Umbilical cord (tissue), 2 donors: ENCODE results near the gene HIVEP2. TPM values are rescaled to one million over a fixed set of nuclear protein-coding genes. Genes with fewer than 3 reads are reported as not detected.

Experiments
- DNase-seq: peaks from one replicate; pipeline ENCODE4 v3.0.0-alpha.2; 2015; ENCODE audit warnings: low spot score
- total RNA-seq: library from RNA; depleted of rRNA; stranded (reverse); fragments of >200 nt; gene quantifications from one replicate; pipeline ENCODE4 v1.2.3, GENCODE V29; 2014; ENCODE audit warnings: low replicate concordance; ENCODE audit not compliant: insufficient read depth

HIVEP2 gene
- total RNA-seq, 1 donor from 2014 or later = 8.4 TPM

DNA sequence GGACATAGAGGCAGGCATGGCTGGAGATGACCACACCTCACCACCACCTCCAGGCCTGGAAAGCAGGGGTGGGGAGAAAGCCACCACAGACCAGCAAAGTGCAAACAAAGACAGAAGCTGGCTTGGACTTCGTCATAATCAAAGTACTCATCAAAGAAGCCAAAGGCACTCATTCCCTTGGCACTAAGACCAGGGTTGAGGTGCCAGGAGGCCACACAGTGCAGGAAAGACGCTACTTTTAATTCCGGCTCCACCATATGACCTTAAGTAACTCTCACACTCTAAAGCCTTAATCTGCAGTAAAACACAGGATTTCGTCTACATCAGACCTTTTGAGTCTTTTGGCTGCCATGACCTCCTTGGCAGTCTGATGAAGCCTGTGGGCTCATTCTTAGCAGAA is 123.1 kb downstream of the HIVEP2 start:
- no peak for DNase-seq

DNA sequence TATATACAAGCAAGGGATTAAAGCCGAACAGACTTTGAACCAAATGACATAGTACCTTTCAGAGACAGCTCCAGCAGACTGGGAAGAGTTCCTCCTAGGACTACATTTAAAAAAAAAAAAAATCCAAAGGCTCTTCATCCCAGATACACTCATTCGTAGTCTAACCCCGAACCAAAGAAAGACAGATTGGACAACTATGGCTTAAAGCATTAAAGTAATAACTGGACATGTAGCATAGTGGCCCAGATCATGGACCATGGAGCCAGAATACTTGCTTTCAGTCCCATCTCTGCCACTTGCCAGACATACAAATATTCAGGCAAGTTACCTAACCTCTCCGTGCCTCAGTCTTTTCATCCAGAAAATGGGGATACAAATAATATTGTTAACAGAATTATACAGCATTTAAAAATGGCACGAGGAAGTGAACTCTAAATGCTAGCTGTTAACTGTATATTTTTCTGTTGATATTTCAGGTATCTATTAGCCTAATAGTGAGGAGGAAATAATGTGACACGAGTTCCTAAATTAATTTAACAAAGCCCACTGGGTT is 123.7 kb downstream of the HIVEP2 start:
- DNase-seq = no peak

DNA sequence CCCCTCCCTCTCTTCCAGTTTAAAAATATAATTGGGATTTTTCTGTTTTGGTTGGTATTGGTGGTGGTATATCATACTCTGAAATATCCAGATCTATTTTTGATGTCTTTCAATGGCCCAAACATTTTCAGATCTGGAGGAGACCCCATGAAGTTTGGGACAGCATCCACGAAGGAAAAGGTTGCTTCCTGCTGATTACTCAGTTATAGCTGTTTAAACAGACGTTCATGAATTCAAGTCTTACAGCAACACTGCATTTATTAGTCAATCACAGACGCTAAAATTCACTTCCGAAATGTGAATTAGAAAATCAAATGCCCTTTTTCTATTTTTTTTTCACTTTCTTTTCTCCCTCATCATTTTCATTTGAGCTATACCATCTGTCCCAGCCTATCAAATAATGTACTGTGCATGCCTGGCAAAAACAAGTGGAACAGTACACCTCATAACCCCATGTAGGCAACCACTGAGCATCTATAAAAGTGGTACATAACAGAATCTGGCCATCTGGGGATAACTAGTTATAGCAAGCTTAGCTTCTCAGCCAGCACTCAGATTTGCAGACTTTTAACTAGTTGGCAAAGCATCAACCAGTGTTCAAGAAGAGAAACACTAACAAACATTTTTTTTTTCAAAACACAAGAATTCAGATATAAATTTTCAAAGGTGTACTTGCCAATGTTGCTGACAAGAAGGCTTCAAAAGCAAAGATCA is 124.5 kb downstream of the HIVEP2 start:
- DNase-seq = no peak

DNA sequence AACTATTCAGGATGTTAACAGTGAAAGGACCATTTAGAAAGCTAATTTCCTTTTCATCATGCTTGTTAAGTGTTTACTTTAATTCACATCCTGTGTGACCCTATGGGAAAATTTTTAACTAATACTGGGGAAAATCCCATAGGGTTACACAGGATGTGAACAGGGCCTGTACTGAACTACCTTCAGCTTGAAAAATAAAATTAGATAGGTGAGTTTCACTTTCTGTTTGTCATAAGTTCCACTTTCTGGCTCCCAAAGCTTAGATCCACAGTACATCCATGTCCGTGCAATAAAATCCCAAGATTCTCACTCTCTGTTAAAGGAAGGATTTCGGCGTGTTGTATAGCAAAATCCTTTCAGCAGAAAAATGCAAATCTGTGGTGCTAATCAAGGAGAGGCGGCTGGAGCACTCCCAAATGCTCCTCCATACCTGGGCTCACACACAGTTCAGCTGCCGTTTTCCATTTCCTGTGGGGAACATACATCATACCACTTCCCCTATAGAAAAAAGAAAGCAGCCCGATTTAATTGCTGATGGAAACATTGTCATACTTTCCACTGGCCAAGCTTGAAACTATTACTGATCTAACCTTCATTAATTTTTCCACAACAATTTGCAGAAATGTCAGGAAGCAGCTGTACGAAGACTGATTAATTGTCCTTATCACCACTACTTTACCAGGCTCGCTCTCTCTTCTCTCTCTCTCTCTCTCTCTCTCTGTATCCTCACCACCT is 125.2 kb downstream of the HIVEP2 start:
- peak; percentile 38 for DNase-seq

DNA sequence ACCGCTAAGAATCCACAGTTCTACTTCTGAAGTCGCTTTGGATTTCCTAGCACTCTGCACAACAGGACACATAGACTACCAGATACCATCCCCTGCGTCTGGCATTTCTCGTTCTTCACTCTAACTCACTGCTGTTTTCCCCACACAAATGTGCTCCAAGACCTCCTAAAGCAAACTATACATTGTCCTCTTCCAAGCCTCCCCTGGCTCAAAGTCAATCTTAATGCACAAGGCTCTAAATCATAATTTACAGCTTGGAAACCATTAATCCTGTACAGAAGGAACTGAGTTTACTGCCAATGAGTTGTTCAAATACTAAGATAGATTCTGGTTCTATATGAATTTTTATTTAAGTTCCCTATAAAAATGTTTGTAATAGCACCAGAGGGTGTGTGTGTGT is 128.5 kb downstream of the HIVEP2 start:
- no peak for DNase-seq

DNA sequence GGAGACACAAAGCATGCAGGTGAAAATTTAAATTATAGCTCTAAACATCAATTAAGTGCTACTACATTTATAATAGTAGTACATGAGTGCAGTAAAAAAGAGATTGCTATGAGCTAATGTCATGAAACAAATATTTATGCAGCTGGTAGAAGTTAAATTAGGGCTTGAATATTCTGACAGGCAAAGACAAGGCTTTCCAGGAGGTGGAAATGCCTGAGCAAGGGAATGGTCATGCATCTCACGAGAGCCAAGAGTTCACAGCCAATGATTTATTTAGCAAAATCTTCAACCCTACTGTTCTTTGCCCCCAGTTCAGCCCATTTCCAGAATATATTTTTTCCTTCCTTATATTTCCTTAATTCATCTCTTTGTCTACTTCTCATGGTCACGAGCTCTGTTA is 128.9 kb downstream of the HIVEP2 start:
- no peak for DNase-seq

DNA sequence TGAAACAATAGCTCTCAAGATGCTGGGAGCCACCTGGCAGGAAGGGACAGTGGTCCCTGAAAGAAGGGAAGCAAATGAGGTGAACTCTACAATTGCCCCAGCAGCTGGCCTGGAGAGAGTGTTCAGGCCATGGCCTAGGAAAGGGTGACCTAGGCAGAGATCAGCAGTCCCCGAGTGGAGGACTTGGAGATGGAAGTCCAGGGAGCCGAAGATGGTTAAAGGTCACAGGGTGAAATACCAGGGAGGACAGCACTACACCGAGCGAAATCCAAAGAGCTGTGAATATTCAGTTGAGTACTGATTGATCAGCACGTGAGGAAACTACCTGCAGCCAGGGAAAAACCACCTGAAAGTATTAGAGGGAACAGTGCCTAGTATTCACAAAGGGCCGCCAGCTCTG is 133.1 kb downstream of the HIVEP2 start:
- no peak for DNase-seq

DNA sequence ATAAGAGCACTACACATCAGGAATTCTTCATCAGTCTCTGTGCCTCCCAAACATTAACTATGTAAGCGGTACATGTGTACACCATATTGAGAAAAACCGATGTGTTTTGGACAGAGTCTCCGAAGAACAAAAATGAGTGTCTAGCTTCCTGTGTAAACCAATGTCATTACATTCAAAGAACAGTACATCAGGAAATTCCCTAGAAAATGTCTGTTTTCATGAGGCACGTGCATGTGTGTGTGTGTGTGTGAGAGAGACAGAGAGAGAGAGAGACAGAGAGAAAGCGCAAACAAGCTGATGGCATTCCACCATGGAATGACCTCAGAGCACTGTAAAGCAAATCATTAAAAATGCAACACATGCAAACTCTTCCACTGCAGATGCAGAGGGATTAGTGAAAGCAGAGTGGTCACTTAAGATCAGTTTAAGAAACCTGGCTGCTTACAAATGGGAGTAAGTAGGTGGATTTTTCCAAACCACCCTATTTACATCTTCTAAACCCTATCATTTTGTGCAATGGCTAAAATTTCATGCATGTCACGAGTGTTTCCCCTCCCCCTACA is 133.9 kb downstream of the HIVEP2 start:
- DNase-seq = no peak

DNA sequence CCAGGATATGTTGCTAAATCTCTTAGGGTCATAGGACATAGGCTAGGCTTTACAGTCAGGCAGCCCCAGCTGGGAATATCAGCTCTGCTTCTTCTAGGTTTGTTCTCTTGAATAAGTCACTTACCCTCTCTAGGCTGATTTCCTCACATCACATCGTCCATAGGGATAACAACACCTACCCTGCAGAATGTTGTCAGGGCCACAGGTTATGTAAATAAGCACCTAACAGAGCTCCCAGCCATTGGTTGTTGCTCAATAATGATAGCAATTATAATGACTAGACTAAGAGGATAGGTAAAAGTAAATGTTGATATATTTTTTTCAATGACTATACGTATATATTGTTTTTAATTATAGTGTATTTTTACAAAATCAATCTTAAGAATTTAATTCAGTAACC is 135.0 kb downstream of the HIVEP2 start:
- no peak for DNase-seq

DNA sequence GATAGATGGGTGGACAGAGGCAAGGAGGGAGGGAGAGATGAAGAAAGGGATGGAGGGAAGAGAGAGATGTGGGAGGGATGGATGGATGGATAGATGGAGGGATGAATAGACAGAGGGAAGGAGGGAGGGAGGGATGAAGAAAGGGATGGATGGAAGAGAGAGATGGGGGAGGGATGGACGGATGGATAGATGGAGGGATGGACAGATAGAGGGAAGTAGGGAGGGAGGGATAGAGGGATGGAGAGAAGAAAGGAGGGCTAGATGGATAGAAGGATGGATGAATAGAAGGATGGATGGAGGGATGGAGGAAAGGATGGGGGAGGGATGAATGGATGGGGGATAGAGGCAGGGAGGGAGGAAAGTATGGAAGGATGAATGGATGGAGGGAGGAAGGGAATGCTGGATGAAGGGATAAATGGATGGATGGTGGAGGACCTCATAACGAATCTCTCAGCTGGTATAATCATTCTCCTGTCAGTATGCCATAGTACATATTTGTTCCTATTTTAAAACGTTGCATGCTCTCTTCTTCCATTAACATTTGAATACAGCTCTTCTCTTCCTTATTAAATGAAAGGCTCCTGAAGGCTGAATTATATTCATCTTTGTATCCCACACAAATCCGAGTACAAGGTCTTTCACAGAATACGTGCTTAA is 136.4 kb downstream of the HIVEP2 start:
- no peak for DNase-seq

DNA sequence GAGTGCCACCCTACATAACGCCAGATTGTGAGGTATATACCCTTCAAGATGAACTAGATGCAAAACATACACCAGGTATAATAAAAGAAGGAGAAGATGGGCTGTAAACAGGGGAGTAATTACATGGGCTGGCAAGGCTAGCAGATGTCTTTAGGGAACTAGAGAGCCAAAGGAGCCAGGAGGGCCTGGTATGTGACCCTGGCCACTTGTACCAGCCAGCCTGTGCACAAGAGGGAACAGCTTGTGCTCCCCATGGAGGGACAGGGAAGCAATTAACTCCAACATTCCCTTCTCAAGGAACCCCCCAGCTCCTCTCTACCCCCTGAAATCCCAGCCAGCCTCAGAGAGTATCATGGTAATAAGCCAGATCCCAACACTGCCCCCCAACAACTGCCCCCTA is 139.9 kb downstream of the HIVEP2 start:
- DNase-seq = no peak

DNA sequence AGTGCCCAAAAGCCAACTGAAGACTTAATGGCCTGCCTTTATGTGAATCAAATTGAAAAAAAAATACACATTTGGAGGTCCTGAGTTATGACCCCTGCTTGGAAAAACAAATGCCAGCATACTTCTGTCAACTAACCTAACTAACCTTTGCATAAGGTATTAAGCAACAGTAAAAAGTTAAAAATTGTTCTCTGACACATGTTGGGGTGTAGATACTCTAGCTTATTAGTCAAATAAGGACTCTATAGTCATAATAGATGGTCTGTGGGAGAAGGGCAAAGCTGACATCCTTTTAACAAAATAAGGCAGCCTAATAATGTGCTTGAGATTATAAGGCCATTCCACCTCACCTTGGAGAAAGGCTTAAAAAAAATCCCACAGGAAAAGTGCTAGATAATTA is 140.5 kb downstream of the HIVEP2 start:
- DNase-seq = no peak

DNA sequence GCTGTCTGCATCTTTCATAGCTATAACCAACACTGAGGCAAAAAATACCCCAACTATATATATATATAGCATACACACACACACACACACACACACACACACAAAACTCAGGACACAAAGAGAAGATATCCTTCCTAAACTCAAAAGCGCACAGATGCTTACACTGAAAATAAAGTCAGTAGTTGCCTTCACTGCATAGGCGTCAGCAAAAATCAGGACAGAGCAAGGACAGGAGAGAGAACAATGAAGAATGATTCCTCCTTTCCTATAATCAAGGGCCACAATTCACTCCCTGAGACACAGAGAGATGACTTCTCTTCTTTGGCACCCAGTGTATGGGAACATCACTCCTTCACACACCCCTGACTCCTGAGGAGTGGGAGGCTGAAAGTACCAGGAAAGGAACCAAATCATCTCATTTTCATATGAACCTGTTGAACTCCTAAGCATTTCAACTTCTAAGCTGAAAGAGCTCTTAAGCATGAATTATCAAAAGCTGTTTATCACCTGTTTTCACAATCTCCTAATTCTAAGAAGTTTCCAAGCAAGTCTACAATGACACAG is 141.4 kb downstream of the HIVEP2 start:
- DNase-seq = no peak

DNA sequence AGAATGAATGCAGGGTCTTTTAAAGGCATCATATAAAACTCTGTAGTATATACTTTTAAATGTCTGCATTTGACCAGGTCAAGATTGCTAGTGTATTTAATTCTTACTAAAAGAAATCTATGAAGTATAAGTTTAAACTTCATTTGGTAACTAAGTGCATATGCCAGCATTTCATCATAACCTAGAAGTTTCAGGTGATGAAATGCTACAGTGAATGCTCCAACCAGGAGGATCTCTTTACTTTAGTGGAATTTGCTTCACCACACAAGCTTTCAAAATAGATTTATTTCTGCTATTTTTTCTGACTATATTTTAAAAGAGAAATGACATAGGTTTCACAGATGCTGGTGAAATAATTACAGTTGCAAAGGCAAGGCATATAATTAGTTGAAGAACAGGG is 141.9 kb downstream of the HIVEP2 start:
- no peak for DNase-seq

DNA sequence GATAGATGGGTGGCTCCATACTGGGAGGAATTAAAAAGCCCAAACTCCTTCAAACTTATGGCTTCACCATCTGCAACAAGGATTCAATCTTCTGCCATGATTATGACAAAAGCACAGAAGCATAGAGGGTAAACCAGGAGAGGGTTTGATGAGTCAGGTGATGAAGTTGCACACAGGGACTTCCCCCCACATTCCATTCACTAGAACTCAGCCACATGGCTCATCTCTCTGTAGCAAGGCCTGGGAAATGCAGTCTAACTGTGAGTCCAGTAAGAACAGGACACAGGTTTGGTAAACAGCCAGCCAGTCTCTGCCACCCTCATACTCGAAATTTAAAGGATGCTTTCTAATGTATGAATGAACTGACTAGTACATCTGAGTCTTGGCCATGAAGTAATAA is 142.9 kb downstream of the HIVEP2 start:
- peak; percentile 10 for DNase-seq

DNA sequence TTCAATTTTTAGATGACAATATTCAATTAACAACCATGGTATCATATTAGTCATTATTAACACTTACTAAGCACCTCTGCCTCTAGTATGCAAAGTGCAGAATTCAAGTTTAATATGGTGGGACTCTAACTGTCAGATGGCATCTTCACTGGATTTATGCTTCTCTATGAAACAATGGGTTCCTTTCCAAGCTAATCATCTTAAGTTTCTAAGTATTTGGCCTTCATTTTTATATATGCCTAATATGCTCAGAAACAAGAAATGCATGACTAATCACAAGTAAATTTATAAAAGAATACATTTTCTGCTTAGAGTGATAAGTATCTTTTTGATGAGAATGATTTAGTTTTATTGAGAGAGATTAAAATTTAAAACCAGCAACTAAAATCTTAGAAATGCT is 144.7 kb downstream of the HIVEP2 start:
- no peak for DNase-seq

DNA sequence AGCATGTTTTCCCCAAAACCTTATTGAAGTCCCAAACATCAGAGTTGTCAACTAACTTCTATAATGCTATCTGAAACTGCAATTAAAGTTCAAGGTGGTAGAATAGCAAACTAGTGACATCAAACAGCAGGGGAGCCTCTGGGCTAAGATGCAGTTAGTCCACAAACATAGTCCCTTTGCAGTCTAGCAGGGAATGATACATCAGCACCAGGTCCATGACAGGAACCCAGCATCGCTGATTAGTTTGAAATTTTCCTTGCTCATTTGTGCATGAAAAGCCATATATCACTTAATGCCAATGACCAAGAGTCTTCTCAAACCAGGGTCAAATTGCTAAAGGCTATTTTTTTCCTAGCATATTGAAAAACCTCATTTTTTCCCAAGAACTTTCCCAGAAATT is 145.3 kb downstream of the HIVEP2 start:
- no peak for DNase-seq

DNA sequence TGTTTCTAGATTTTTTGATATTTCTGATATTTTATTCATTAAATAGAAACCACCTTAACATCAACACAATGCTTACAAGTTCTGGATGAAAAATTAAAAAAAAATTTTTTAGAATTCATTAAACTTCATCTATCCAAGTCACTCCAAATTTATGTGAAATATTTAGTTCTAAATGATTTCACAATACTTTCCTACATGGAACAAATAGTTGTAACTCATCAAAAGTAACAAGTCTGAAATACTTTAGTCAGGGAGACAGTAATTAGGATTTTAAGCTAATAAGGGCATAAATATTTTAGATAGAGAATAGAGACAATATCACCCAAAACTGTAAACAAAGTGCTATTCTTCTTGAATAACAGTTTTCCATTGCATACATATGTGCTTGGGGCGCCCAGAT is 147.8 kb downstream of the HIVEP2 start:
- DNase-seq = no peak

DNA sequence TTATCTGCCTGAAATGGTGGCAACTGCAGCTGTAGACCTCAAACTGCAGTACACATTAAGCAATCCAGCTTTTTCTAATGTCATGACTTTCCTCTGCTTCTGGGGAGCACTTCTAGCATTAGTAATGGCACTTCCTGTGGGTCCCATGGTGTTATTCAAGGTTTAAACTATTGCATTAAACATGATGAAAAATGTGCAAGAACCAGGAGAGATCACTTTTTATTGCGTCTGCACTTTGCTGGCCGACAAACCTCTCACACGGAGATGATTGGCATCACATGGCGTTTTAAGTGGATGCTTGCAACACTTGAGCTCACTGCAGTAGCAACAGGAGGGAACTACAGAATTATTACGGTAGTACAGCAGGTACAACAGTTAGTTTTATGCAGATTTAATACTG is 148.4 kb downstream of the HIVEP2 start:
- DNase-seq = no peak

DNA sequence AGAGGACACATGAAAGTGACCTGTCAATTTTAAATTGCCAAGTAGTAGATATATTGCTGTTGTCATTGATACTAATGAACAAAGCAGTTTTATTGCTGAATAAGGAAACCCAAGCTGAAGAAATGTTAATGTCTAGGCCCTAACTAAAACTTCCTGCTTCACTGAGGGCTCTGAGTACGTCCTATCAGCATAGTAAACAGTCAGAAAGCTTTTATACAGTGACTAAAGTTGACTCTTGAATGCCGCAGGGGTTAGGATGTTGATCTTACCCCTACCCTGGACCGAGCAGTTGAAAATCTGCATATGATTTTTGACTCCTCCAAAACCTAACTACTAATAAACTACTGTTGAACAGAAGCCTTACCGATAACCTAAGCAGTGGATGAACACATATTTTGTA is 149.0 kb downstream of the HIVEP2 start:
- DNase-seq = no peak

DNA sequence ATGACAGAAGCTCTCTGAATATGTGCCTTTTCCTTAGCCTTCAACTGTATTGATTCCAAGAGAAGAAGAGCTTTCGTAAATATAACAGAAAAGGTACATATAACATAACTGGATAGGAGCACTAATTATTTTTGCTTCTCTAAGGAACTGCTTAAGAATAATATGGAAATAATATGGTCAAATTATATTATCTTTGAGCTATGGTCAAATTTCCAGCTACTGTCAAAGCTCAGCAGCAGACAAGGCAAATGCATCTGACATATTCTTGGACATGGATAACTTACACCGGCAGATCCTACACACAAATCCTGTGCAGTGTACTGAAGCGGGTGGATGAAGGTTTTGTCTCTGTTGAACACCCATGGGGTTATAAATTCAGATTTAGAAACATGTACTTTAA is 150.6 kb downstream of the HIVEP2 start:
- DNase-seq = no peak

DNA sequence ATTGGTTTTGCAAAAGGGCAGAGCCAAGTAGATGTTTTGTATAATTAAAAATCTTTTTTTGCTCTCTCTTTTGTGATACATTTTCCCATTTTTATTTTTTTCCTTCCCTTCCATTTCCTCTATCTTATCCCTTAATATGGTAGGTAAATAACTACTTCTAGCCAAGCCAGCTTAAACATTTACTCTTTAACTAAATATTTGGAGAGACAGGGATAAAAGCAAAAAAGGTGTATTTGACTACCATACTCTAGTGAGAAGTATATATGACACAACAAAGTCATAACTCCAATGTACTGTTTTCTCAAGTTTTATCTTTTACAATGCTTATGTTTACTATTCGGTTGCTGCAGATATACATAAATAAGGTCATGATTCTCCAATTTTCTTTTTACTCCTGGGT is 154.7 kb downstream of the HIVEP2 start:
- DNase-seq = no peak
